GM21515 (cell line): ENCODE measurements around the gene TMBIM1.
A peak's percentile ranks its signal among the peaks of the same experiment; 100 is the strongest.
"Not testable (repeated sequence)": the region's sequence is repeated elsewhere in the genome, so short reads cannot be mapped to it uniquely, and the experiment has no call there.

Source experiments
- ATAC-seq: cut with Tn5 transposase; IDR thresholded peaks from one replicate; pipeline ENCODE4 v1.9.1; 2021; ENCODE audit not compliant: unreplicated experiment

The TMBIM1 gene

DNA sequence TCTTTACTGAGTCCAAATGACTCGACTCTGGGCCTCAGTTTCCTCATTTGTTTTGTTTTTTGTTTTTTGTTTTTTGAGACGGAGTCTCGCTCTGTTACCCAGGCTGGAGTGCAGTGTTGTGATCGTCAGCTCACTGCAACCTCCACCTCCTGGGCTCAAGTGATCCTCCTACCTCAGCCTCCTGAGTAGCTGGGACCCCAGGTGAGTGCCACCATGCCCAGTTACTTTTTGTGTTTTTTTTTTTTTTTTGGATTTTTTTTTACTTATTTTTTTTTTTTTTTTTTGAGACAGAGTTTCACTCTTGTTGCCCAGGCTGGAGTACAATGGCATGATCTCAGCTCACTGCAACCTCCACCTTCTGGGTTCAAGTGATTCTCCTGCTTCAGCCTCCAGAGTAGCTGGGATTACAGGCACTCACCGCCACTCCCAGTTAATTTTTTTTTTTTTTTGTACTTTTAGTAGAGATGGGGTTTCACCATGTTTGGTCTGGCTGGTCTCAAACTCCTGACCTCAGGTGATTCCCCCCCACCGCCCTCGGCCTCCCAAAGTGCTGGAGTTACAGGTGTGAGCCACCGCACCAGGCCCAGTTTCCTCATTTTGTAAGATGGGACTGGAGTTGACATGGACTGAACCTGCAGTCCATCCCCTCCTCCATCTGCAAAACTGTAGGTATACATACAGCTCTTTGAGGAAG is 18.9 kb downstream of the TMBIM1 start:
- ATAC-seq: not testable (repeated sequence)

DNA sequence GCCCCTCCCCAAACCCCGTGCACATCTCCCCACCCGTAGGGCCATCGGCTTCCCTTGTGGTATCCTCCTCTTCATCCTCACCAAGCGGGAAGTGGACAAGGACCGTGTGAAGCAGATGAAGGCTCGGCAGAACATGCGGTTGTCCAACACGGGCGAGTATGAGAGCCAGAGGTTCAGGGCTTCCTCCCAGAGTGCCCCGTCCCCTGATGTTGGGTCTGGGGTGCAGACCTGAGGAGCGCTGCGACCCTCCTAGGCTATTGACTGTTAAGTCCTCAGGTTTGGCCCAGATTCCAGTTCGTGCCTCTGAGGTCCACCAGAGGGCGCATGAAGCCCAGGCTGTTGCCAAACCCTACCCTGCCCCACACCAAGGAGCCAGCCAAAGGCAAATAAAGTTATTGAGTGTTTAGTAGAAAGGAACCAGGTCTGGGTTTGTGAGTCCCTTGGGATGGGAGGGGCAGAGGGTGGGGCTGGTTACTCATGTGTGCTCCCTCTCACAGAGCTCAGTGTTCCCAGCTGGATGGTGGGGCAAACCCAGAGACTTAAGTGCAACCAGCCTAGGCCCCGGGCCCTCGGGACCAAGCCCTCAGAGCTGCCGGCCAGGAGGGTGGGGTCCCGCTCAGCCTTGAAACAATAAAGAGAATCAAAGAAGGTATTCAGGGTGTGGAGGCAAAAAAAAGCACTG is 19.6 kb downstream of the TMBIM1 start:
- no peak for ATAC-seq

DNA sequence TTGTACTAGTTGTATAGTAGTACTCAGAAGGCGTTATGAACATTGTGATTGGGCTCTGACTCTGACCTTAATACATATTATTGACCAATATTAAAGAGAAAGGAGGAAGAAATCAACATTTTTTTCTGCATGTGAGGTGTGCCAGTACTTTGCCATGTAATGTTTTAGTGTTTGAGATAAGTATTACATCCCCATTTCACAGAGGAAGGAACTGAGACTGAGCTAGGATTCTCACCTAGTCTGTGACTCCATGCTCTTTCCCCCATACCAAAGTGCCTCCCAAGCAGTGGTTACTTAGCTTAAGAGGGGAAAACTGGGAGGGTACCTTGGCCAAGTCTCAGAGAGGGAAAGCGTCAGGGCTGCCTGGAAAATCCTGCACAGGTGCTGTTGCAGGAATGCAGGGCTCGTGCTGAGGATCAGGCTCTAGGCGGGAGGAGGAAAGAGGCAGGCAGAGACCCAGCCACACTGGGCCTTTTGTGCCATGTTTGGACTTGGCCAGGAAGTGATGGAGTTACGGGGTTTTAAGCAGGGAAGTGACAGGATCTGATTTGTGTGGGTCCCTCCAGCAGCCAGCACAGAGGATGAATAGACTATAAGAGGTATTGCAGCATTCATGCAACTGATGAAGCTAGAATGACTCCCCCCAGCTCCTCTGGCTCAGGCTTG is 20.3 kb downstream of the TMBIM1 start:
- ATAC-seq: no peak

DNA sequence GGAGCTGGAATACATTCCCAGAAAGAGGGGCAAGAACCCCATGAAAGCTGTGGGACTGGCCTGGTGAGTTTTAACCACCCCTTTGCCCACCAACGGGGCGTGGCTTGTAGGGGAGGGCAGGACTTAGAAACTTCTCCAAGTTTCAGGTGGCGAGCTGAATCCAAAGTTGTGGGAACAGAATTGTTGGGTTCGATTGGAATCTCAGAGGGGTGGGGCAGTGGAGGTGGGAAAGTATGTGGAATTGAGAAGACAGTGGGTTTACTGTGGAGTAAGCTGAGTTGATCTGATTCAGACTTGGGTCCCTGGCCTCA is 20.9 kb downstream of the TMBIM1 start:
- ATAC-seq: no peak

DNA sequence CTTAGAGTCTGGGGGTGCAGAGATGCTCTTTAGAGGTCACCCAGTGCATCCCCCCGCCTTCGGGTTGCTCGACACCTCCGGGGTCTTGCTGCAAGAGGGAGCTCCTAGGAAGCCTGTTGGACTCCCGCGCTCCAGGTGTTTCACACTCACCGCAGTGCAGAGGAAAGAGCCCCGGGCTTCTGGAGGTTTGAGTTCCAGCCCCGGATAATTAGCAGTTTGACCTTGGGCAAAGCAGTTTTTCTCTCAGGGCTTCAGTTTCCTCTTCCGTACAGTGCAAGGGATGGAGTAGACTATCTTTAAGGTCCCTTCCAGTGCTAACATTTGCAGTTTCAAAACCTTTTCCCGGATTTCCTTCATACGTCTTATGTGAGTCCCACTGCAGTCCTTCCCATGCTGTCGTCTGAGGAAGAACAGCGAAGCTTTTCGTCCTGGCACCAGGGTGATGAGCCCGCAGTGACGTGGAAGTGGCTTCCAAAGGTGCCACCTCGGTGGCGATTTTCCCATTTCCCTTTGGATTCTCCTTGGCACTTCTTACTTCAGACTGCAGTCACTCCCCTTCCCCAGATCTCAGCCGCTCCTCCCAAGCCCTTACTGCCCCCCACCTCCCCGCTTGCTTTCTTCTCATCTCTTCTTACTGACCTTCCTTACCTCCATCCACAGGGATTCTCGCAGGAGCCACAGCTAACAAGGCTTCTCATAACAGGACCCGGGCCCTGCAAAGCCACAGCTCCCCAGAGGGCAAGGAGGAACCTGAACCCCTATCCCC is 21.4 kb downstream of the TMBIM1 start:
- ATAC-seq: no peak

DNA sequence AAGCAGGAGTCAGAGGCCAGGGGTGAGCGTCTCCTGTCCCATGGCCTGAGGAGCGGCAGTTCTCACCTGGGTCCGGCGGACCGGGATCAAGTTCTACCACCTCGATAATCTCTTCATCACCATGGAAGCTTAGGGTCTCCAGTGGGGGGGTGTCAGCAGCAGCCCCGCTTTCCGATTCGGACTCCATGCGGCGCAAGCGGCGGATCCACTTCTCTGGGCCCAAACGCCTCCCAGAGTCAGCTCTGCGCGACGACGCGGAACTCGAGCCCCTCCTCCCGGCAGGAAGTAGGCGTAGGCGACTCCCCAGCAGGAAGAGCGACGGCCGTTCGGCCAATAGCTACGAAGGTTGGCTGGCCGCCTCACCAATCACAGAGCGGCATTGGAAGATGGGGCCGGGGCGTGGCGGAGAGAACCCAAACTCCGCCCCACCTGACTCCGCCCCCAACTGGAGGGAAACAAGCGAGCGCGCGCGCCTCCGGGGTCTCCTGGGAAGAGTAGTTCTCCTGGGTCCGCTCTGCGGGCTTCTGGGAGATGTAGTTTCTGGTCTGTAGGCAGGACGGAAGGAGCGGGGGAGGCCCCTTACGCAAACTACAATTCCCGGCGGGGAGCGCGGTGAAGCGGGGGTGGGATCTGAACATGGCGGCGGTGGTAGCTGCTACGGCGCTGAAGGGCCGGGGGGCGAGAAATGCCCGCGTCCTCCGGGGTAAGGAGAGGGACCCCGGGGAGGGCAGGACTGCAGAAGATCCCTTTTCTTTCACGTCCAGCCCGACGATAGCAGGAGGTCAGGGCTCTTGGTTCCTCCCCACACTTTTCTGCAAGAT is 22.2 kb downstream of the TMBIM1 start, which contains the start of the genes AAMP and PNKD:
Gene AAMP, minus strand, starts transcription at position 238 of the 821 bp plus-strand sequence. Its CDS starts 51 bp downstream, at position 187.
Gene PNKD, plus strand, starts transcription at position 620 of the 821 bp plus-strand sequence. Its CDS starts 17 bp downstream, at position 637.
- ATAC-seq: peak; percentile 89

DNA sequence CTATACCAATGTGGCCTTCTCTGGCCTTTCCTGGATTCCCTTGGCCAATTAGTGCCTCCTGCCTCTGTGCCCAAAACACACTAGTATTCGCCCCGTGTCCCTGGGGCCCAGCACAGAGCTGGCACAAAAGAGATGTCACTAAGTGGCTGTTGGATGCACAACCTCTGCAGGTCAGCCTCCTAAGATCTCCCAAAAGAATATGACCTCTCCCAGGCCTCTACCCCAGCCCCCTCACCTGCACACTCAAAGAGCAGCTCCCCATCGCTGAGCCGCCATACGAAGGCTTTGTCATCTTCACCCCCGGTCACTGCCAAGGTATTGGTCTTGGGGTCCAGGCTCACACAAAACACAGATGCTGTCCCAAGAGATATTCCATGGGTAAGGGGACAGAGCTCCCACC is 25.0 kb downstream of the TMBIM1 start:
- ATAC-seq: no peak

DNA sequence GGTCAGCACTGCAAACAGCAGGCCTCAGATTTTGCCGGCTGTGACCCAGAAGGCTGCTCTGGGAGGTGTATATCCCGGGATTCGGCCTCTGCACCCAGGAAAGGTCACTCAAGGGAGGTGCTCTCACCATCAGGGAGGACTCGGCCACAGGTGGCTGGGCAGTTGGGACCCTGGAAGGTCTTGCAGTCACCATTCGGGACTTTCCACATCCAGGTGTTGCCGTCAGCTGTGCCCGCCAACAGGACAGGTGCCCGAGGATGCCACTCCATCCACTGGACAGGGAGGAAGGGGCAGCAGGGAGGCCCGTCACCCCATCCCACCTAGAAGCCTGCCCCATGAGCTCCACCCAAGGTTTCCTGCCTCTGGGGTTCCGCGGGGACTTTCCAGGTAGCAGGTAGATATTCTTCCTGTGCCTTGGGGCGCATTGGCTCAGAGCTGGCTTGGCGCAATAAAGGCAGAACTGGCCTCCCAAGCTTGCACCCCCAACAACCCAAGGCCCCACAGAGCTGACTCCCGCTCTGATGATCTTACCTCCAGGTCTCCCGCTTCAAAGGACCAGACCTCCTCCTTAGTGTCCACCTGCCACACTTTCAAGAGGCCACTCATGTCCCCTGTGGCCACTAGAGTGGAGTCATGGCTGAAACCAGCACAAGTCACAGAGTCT is 25.9 kb downstream of the TMBIM1 start:
- ATAC-seq: no peak

DNA sequence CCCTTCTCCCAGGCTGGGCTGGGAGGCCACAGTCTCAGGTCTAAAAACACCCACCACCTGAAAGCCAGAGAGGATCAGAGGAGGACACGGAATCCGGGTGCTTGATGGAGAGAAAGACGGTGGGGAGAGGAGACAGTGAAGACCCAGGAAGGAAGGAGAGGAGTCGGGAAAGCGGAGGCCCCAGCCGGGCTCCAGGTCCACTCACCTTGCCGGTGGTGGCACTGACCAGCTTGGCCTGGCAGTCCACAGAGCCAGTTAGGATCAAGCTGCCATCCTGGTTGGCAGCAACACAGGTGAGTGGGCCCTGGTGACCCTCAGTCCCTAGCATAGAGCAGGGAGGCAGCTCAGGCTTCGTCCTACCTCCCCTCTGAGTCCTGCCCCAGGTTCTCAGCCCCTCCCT is 26.7 kb downstream of the TMBIM1 start:
- no peak for ATAC-seq

DNA sequence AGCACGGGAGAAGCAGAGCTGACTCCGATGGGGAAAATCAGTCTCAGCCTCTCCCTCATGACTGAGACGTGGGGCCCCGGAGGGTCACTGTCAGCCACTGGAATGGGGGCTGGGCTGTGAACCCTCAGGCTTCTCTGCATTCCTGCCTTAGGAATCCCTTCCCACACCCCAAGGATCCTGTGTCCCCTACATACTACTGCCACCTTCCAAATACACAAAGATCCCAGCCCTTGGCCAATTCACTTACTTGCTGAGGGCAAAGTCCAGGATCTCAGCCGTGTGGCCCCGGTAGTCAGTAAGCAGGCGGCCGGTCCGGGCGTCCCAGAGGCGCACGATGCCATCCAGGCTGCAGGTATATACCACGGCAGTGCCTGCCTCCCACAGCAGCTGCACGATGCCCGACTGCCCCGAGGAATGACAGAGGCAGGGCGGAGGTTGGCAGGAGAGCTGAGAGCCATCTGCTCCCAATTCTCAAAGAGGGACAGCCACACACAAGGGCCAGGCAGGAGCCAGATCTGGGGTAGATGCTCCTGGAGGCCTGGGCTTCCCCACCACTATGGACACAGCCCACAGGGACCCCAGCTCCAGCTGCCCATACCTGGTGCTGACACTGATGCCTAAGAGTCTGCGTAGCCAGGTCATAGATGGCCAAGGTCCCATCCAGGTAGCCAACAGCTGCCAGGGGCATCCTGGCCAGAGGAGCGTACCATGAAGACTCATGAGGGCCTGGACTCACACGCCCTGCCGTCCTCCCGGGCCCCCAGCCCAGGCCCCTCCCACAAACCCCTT is 27.3 kb downstream of the TMBIM1 start:
- no peak for ATAC-seq

DNA sequence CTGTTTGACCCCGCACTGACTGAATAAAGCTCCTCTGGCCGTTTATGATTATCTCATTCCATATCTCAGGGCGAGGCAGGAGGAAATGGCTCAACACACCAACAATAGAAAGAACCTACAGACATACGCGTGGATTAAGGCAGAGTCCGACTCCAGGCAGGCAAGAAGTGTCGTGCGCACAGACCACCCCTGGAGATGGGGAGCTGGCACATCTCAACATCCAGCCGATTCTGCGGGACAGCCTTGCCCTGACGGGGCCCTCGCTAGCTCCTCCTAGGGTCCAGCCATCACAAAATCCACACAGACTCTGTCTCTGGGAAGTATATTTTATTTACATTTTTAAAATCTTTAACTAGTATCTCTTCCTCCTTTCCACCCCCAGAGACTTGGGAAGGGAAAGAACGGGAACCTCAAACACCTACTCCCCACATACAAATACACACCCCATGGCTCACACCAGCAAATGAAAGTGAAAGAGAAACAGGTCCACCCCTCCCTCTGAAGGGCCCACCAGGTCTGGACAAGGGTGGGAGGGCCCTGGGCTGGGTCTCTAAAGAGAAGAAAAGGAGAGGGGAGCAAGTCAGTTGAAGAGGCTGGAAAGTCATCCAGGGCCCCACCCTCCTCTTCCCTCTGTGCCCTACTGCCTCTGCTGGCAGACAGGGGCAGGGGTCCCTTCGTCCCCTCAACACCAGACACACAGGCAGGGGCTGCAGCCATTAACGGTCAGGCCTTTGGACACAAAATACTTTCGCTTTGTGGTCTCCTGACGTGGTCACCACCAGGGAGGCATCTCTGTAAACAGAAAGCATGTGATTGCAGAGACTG is 28.3 kb downstream of the TMBIM1 start:
- ATAC-seq: no peak

DNA sequence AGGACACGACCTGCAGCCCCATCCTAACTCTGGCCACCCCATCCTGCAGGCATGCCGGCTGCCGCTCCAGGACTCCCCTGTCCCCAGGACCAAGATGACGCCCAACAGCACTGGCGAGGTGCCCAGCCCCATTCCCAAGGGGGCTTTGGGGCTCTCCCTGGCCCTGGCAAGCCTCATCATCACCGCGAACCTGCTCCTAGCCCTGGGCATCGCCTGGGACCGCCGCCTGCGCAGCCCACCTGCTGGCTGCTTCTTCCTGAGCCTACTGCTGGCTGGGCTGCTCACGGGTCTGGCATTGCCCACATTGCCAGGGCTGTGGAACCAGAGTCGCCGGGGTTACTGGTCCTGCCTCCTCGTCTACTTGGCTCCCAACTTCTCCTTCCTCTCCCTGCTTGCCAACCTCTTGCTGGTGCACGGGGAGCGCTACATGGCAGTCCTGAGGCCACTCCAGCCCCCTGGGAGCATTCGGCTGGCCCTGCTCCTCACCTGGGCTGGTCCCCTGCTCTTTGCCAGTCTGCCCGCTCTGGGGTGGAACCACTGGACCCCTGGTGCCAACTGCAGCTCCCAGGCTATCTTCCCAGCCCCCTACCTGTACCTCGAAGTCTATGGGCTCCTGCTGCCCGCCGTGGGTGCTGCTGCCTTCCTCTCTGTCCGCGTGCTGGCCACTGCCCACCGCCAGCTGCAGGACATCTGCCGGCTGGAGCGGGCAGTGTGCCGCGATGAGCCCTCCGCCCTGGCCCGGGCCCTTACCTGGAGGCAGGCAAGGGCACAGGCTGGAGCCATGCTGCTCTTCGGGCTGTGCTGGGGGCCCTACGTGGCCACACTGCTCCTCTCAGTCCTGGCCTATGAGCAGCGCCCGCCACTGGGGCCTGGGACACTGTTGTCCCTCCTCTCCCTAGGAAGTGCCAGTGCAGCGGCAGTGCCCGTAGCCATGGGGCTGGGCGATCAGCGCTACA is 29.4 kb downstream of the TMBIM1 start:
- no peak for ATAC-seq

DNA sequence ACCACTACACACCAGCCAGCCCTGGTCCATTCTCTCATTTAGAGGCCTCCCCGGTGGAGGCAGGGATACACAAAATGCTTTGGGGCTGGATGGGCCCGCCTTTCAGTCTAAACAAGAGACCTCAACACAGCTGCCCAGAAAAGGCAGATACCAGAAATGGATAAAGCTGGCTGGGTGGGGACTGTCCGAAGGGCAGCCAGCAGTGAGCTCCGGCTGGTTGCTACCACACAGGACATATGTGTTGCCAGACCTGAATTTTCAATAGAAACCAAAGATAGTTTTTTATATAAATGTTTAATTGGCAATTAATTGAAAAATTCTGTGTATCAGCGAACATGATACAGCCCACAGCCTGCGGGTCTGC is 30.1 kb downstream of the TMBIM1 start:
- ATAC-seq: no peak

DNA sequence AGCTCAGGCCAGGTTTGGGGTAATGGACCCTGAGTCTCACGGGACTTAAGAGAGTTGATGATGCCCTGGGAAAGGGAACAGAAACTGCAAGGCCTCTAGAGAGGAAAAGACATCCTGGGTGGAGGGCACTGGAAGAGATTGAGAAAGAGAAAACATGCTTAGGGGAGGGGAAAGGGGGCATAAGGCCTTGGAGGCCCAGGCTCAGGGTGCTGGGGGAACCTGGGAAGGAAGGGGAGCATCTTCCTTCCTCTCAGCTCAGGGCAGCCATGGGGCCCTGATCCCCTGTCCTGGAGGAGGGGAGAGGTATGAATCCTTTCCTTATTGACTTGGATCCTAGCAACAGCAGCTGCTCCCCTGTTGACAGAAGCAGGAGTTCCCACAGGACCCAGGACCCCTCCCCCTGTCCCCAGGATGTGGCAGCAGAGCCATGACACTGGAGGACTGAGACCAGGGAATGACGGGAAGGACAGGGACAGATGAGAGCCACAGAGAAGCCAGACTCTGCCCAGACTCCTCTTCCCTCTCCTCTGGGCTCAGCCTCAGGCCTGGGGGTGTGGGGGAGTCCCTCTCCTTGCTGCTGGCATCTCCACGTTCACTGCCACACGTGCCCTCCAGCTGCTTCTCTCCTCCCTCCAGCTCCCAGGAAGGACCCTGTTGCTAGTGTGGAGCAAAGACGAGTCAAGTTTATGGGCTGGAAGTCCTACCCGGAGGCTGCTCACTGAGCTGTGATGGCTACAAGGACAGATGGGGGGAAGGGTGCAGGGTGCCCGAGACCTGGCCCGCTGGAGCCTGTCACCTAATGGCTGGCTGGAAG is 30.7 kb downstream of the TMBIM1 start:
- no peak for ATAC-seq

DNA sequence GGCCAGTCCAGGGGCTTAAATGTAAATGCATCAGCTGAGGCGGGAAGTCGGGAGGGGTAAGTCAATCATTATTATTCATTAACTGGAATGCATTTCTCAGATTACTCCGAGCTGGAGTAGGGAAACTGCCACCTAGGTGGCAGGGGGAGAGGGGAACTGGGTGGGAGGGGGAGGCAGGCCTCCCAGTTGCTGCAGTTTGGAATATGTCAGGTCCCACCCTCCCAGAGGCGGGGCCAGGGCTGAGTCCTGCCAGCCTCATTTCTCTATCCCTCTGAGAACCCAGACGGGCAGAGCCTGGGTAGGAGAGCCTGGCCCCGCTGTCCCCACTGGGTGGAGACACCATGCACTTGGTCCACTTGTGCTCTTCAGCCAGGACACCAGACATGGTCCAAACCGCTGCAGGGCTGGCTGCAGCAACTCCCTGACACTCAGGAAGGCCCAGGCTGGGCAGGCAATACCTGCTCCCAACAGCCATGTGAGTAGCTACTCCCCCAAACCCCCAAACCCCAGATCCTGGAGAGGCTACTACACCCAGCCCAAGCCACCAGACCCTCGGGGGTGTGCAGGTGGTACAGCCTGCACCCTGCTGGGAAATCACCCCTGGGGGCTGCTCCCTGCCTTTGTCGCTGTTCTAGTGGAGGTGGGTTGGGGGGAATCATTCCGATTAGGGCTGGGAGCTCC is 31.4 kb downstream of the TMBIM1 start, which contains the start of gene GPBAR1:
Gene GPBAR1, plus strand, starts transcription at position 274 of the 681 bp plus-strand sequence. CDS start 1,710 bp downstream, outside the sequence.
- ATAC-seq: no peak

DNA sequence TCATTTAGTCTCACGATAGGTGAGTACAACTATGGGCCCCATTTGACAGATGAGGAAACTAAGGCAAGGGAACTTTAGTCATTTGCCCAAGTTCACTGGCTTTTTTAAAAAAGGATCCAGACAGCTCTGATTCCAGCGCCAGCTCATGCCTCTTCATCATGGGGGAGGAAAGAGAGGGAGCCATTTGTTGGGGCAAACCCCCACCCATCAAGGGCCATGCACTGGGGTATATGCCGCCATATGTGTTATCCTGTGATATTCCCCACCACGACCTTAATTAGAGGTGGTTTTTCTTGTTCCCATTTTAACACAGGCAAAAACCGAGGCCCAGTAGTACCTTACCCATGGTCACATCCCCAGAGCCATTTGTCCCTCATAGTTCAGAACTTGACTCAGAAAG is 32.1 kb downstream of the TMBIM1 start:
- no peak for ATAC-seq
